WTC11 (cell line): ENCODE results near the gene RGS6.

Experiments used
- ATF2 ChIP-seq: sonication (generic); formaldehyde crosslinking; IDR thresholded peaks from 2 replicates; pipeline ENCODE4 v1.8.1; 2022; ENCODE audit warnings: low read depth, missing genetic modification reagents, borderline replicate concordance
- ATF3 ChIP-seq: sonication (generic); formaldehyde crosslinking; conservative IDR thresholded peaks from 2 replicates; pipeline ENCODE4 v1.8.1; 2022; ENCODE audit warnings: mild to moderate bottlenecking, missing genetic modification reagents
- CTCF ChIP-seq: fragments of 200-600 bp; IDR thresholded peaks from 2 replicates; pipeline ENCODE4 v1.8.0; 2022; ENCODE audit warnings: antibody characterized with exemption
- E2F4 ChIP-seq: sonication (generic); formaldehyde crosslinking; IDR thresholded peaks from 2 replicates; pipeline ENCODE4 v1.8.1; 2022; ENCODE audit warnings: low read depth, mild to moderate bottlenecking, moderate library complexity, missing genetic modification reagents, borderline replicate concordance
- E2F5 ChIP-seq: sonication (generic); formaldehyde crosslinking; IDR thresholded peaks from 2 replicates; pipeline ENCODE4 v1.8.1; 2022; ENCODE audit warnings: mild to moderate bottlenecking, moderate library complexity, missing genetic modification reagents
- FOXK1 ChIP-seq: sonication (generic); formaldehyde crosslinking; IDR thresholded peaks from 2 replicates; pipeline ENCODE4 v1.8.0; 2022; ENCODE audit warnings: mild to moderate bottlenecking, moderate library complexity, missing genetic modification reagents
- FOXP4 ChIP-seq: sonication (generic); formaldehyde crosslinking; IDR thresholded peaks from 2 replicates; pipeline ENCODE4 v1.8.0; 2022; ENCODE audit warnings: mild to moderate bottlenecking, missing genetic modification reagents
- HMGXB4 ChIP-seq: sonication (generic); formaldehyde crosslinking; IDR thresholded peaks from 2 replicates; pipeline ENCODE4 v1.8.1; 2023; ENCODE audit warnings: mild to moderate bottlenecking, moderate library complexity, missing genetic modification reagents
- IRF1 ChIP-seq: sonication (generic); formaldehyde crosslinking; IDR thresholded peaks from 2 replicates; pipeline ENCODE4 v1.8.0; 2023; ENCODE audit warnings: missing genetic modification reagents
- MAX ChIP-seq: sonication (generic); formaldehyde crosslinking; IDR thresholded peaks from 2 replicates; pipeline ENCODE4 v1.8.0; 2022; ENCODE audit warnings: mild to moderate bottlenecking, missing genetic modification reagents
- NR2C2 ChIP-seq: sonication (generic); formaldehyde crosslinking; IDR thresholded peaks from 2 replicates; pipeline ENCODE4 v1.8.0; 2022; ENCODE audit warnings: mild to moderate bottlenecking, missing genetic modification reagents
- TEAD4 ChIP-seq: sonication (generic); formaldehyde crosslinking; IDR thresholded peaks from 2 replicates; pipeline ENCODE4 v1.8.0; 2022; ENCODE audit warnings: mild to moderate bottlenecking, missing genetic modification reagents
- ZNF138 ChIP-seq: sonication (generic); formaldehyde crosslinking; conservative IDR thresholded peaks from 2 replicates; pipeline ENCODE4 v1.8.1; 2022; ENCODE audit warnings: mild to moderate bottlenecking, moderate library complexity, missing genetic modification reagents
- ZNF232 ChIP-seq: sonication (generic); formaldehyde crosslinking; IDR thresholded peaks from 2 replicates; pipeline ENCODE4 v1.8.0; 2022; ENCODE audit warnings: mild to moderate bottlenecking, missing genetic modification reagents

GRCh38 chr14:72010474-72010873 is 78.2 kb downstream of the RGS6 start:
- TF ChIP-seq IRF1 (CRISPR knock-in tag) (no peak), CTCF (no peak), HMGXB4 (no peak), MAX (CRISPR knock-in tag) (no peak), NR2C2 (no peak), ZNF232 (CRISPR knock-in tag) (no peak), FOXP4 (CRISPR knock-in tag) (no peak), ATF2 (no peak), ATF3 (CRISPR knock-in tag) (no peak), TEAD4 (no peak), E2F4 (CRISPR knock-in tag) (no peak), FOXK1 (CRISPR knock-in tag) (no peak), ZNF138 (CRISPR knock-in tag) (no peak), E2F5 (no peak)
